ENCODE data around the gene DRGX.
A peak's percentile ranks its signal among the peaks of the same experiment; 100 is the strongest.

Gene DRGX

DNA sequence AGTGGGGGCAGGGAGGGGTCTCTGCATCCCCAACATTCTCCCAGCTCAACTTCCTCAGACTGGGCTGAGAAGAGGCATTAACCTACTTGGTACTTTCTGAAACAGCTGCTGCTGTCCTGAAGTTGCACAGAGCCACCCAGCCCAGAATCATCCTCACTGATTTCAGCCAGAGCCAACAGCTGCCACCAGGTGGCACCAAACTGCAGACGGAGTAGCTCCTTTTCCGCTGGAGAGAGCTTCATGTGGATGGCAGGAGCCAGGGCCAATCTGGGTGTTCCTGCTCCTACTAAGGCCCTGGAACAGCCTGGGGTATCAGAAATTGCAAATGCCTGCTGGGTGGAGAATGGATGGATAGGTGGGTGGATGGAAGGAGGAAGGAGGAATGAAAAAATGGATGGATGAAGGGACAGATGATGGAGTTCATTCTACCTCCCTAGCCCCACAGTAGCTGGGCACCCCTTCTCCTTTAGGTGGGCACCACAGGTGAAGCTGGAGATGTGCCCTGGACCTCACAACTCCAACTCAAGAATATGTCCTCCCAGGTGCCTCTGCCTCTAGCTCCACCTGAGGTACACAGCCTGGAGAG lies 11.8 kb upstream of the DRGX start:
- peak; percentile 60 for DNase-seq

DNA sequence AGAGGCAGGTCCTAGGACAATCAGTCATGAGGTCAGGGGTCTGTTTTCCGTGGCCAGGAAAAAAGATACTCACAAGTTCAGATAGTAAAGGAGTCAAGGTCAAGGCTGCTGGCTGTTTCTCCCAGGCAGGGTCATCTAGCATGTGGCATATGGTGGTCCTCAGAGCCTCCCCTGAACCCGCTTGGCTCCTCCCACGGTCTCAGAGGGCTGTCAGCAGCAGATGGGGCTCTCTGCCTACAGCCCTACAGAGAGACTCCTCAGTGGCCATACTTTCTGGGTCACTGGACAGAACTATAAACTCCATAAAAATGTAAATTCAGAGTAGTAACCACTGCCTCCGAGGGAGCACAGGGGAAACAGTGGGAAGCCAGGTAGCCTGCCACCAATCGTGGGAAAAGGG lies 11.3 kb upstream of the DRGX start:
- DNase-seq, result no peak

GRCh38 chr10:49404321-49404878 lies 8.5 kb upstream of the DRGX start:
- DNase-seq, result no peak

DNA sequence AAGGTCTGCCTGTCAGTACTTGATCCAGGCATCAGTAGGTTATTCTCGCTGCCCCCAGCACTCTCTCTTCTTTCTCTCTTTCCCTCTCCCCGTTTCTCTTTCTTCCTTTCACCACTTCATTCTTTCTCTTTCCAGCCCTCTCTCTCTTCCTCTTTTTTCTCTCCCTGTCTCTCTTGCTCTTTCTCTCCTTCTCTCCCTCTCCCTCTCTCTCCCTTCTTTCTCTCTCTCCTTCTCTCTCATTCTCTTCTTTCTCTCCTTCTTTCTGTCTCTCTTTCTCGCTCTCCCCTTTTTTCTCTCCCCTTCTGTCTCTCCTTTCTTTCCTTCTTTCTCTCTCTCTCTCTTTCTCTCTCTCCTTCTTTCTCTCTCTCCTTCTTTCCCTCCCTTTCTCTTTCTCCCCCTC lies 7.5 kb upstream of the DRGX start:
- DNase-seq, result no peak

DNA sequence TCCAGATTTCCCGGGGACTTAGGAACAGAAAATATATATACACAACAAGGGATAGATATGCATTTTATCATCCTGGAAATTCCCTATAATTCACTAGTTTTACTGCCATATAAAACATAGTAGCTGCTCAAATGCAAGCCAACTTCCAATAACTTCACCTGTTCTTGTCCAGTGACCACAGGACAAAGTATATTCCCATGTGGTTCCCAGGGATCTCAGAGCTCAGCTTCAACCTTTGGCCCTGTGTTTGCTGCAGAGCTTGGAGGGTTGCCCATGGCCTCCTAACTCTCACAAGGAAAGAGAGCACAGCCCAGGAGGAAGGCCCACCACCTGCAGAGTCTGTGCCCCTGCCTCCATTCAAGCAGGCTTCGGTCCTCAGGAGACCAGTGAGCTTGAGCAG lies 4.5 kb upstream of the DRGX start:
- DNase-seq, result no peak

GRCh38 chr10:49398986-49399385 lies 3.1 kb upstream of the DRGX start:
- no peak for DNase-seq

- DNase-seq, result no peak
These were observed 2.3 kb upstream of the DRGX start for GRCh38 chr10:49398000-49398861.

DNA sequence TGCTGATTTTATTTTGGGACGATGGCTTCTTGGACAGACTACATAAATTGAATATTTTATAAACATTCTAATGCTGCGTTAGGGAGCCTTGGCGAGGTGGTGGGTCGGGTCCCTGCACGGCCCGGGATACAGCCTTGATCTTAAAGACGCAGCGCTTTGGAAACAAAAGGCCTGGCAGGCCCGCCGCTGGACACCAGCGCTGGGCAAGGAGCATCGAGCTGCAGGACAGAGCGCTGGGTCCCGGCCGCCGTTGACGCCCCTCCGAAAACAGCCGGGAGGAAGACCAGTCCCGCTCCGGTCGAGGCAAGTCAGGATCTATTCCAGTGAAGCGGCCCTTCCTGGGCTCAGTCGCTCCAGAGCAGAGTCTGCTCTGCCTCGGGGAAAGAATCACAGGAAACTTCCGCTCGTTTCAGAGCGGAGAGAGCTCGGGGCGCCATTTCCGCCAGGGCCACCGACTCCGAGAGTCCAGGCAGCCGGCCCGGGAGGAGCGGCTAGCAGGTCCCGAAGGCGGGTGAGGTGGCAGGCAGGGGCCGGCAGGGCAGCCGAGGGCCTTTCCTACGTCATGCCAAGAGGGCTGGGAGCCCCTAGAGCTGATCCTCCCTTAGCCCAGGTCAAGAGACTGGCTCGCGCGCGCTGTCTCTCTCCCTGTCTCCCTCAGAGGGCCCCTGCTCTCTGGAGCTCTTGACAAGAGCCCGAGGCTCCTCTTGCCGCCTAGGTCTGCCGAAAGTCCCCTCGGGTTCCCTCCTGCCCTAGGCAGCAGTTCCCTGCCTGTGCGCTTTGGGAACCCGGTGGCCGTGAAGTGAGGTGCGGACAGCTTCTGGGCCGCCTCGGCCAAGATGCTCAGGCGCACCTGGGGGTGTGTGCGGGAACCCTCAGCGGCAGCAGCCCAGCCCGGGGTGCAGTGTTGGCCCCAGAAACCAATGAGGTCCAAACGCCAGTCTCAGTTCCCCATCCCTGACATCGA lies 1.4 kb upstream of the DRGX start:
- no peak for DNase-seq

GRCh38 chr10:49396666-49396999 lies 744 bp upstream of the DRGX start:
- no peak for DNase-seq

- DNase-seq, result peak; percentile 20
These were observed 752 bp downstream of the DRGX start for GRCh38 chr10:49394933-49395740.

DNA sequence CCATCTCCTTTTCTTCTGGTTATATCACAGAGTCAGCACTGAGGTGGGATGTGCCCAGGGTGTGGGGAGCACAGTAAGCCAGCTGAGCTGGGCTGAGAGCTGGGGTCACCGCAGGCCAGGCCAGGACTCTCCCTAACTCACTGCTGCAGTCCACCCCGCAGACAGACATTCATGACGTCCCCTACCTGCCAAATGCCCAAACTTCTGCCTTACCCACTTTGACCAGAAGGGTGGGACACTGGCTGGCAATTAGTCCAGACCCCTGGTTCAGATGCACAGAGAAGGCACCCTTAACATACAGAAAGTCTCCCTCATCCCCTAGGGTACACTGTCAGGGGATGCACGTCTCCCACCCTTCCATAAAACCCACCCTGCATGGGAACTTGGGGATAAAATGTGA lies 2.1 kb downstream of the DRGX start:
- DNase-seq, result no peak

GRCh38 chr10:49393301-49393700 lies 2.6 kb downstream of the DRGX start:
- DNase-seq, result no peak

- DNase-seq, result no peak
These were observed 6.4 kb downstream of the DRGX start for GRCh38 chr10:49389361-49389933.

GRCh38 chr10:49388161-49388560 lies 7.7 kb downstream of the DRGX start:
- DNase-seq, result no peak

DNA sequence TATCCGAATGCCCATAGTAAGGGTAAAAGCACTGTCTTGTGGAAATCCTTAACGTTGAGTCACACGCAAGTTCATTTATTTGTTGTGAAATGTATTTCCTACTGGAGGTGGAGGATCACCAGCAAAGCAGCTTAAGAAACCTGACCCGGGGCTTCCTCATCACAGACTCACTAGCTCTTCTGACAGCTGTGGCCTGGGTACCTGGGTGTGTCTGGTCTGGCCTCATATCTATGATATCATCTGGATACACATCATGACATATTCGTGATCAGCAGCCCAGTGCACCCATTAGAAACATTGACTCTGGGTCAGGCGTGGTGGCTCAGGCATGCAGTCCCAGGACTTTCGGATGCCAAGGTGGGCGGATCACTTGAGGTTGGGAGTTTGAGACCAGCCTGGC lies 8.8 kb downstream of the DRGX start:
- no peak for DNase-seq

- DNase-seq, result no peak
These were observed 9.7 kb downstream of the DRGX start for GRCh38 chr10:49385939-49386922.

DNA sequence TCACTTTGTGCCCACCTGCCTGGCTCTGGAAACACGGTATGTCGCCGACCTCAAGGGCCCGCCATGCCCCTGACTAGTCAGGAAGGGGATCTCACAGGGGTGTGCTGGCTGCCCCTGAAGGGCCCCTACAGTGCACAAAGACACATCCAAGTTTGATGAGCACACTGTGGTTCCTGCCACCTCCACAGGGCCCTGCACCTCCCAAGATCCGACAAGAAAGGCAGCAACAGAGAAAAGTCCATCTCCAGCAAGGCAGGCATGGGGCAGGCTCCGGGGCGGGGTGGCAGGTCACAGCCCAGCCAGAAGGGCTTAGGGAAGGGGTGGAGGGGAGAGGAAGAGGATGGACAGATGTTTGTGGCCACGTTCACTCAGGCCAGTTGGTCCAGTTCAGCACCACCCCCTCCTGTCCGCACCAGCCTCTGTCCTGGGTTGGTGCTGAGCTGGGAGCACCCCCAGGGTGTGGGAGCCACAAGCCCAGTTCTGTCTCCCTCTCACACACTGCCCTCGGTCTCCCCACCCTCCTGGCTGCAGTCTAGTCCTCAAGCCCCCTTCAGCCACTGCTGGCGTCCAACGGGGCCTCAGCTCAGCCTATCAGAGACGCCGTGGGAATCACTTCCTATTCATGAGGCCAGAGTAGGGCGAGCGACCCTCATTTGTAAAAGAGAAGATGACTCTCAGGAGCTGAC lies 11.5 kb downstream of the DRGX start:
- no peak for DNase-seq

GRCh38 chr10:49383853-49384252 lies 12.0 kb downstream of the DRGX start:
- no peak for DNase-seq

GRCh38 chr10:49382826-49383225 lies 13.1 kb downstream of the DRGX start:
- DNase-seq, result no peak

DNA sequence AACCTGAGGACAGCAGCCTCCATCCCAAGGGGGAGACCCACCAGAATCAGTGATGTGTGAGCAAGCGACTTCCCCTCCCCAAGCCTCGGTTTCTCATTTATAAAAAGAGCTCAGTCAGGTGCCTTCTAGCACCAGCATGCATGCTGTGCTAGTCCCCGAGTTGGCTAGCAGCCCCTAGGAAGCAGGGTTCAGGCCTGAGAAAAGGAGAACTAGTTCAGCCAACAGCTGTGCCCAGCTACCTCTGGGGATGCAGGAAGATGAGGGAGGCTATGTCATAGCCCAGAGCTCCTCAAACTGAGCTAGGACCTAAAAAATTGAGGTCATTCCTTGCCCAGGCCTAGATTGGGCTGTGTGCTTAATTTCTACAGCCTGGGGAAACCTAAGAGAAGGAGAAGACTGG lies 13.7 kb downstream of the DRGX start:
- DNase-seq, result no peak

Data from NCI-H1092 (cell line).